Type B pancreatic cell (in vitro differentiated cells): ENCODE data around the gene MCF2L. TPM values are rescaled to one million over a fixed set of nuclear protein-coding genes. Genes with fewer than 3 reads are reported as not detected.

ENCODE experiments used
- DNase-seq: peaks from one replicate; pipeline ENCODE4 v3.0.0; 2021; ENCODE audit warnings: mixed read lengths; ENCODE audit not compliant: unreplicated experiment; ENCODE audit errors: extremely low spot score
- H3K27ac Mint-ChIP-seq: 2 replicates; pipeline ENCODE4 v1.8.0; 2021; ENCODE audit warnings: mild to moderate bottlenecking, mixed read lengths
- H3K27me3 Mint-ChIP-seq: 2 replicates; pipeline ENCODE4 v1.8.0; 2021; ENCODE audit warnings: mixed read lengths
- H3K36me3 Mint-ChIP-seq: 2 replicates; pipeline ENCODE4 v1.8.0; 2021; ENCODE audit warnings: mixed read lengths
- H3K4me1 Mint-ChIP-seq: one replicate; pipeline ENCODE4 v1.8.0; 2021; ENCODE audit warnings: mixed read lengths; ENCODE audit not compliant: unreplicated experiment
- H3K4me3 Mint-ChIP-seq: 2 replicates; pipeline ENCODE4 v1.8.0; 2021; ENCODE audit warnings: mild to moderate bottlenecking, mixed read lengths
- H3K9me3 Mint-ChIP-seq: 2 replicates; pipeline ENCODE4 v1.8.0; 2021; ENCODE audit warnings: mixed read lengths
- CTCF ChIP-seq: fragments of 200-600 bp; sonication (generic); conservative IDR thresholded peaks from 2 replicates; pipeline ENCODE4 v1.5.0; 2021; ENCODE audit warnings: antibody characterized with exemption, mild to moderate bottlenecking
- total RNA-seq: library from RNA; stranded (reverse); gene quantifications from 2 replicates; pipeline ENCODE4 v1.2.1, GENCODE V29; 2021; ENCODE audit warnings: low replicate concordance

Gene MCF2L
- total RNA-seq, 1 donor from 2014 or later = 46.9 TPM

GRCh38 chr13:112968380-112968909 is 569 bp upstream of the MCF2L start:
- peak; percentile 50 for TF ChIP-seq CTCF
- no peaks in the 10 kb centered on the region for H3K9me3 Mint-ChIP-seq
- H3K4me1 Mint-ChIP-seq = peaks cover 13% of the 10 kb centered on the region
- peak overlapping the region; percentile 83 for H3K4me3 Mint-ChIP-seq
- no peak for DNase-seq
- peaks cover 20% of the 10 kb centered on the region for H3K27me3 Mint-ChIP-seq
- H3K36me3 Mint-ChIP-seq = no peaks in the 10 kb centered on the region
- peak overlapping the region; percentile 55 for H3K27ac Mint-ChIP-seq

- Mint-ChIP-seq H3K27me3 (peaks cover 20% of the 10 kb centered on the region), H3K4me1 (peaks cover 13% of the 10 kb centered on the region), H3K36me3 (no peaks in the 10 kb centered on the region), H3K27ac (peak overlapping the region; percentile 82), H3K9me3 (no peaks in the 10 kb centered on the region), H3K4me3 (peak overlapping the region; percentile 94)
- no peak for DNase-seq
- TF ChIP-seq CTCF = no peak
These were observed 801 bp downstream of the MCF2L start for GRCh38 chr13:112969692-112970338.

GRCh38 chr13:112970552-112971287 is 1.7 kb downstream of the MCF2L start:
- TF ChIP-seq CTCF = no peak
- Mint-ChIP-seq H3K4me1 (peaks cover 13% of the 10 kb centered on the region), H3K27ac (no peak overlapping the region), H3K9me3 (no peaks in the 10 kb centered on the region), H3K4me3 (no peak overlapping the region), H3K27me3 (peaks cover 20% of the 10 kb centered on the region), H3K36me3 (no peaks in the 10 kb centered on the region)
- no peak for DNase-seq

- Mint-ChIP-seq H3K36me3 (no peaks in the 10 kb centered on the region), H3K27me3 (peaks cover 20% of the 10 kb centered on the region), H3K27ac (no peak overlapping the region), H3K4me3 (no peak overlapping the region), H3K4me1 (peaks cover 13% of the 10 kb centered on the region), H3K9me3 (no peaks in the 10 kb centered on the region)
- no peak for TF ChIP-seq CTCF
- no peak for DNase-seq
These were observed 2.3 kb downstream of the MCF2L start for GRCh38 chr13:112971288-112971643.

GRCh38 chr13:112972258-112972657 is 3.2 kb downstream of the MCF2L start:
- DNase-seq = no peak
- Mint-ChIP-seq H3K9me3 (no peaks in the 10 kb centered on the region), H3K36me3 (no peaks in the 10 kb centered on the region), H3K27ac (no peak overlapping the region), H3K4me3 (no peak overlapping the region), H3K27me3 (peaks cover 20% of the 10 kb centered on the region), H3K4me1 (peaks cover 13% of the 10 kb centered on the region)
- TF ChIP-seq CTCF = no peak
